Pancreas (tissue), 10 donors: ENCODE measurements around the gene ISLR. TPM values are rescaled to one million over a fixed set of nuclear protein-coding genes. Genes with fewer than 3 reads are reported as not detected.

Experiments used
- ATAC-seq, 4 donors: fragments of 200-7000 bp; cut with Tn5 transposase; one replicate each; pipeline versions ENCODE4 v1.8.0 to v1.9.1; 2020; ENCODE audit warnings: mild to moderate bottlenecking in 4 of 4, moderate library complexity in 4 of 4
- DNase-seq, 6 donors: peaks; one replicate each; pipeline ENCODE4 v3.0.0-alpha.2; 2020
- FAIRE-seq: peaks from 2 replicates; lab custom pipeline; 2012; peaks lifted over from hg19 to GRCh38; lab: Jason Lieb, UNC
- H3K27ac ChIP-seq, 4 donors: fragments of 200-600 bp; sonication (generic); 1 replicate in 3 of 4; 2 replicates in 1 of 4; pipeline versions ENCODE4 v1.5.0 to v1.8.0; 2020
- H3K27me3 ChIP-seq, 4 donors: fragments of 200-600 bp; one replicate each; pipeline ENCODE4 v1.8.0; 2021
- H3K36me3 ChIP-seq, 3 donors: fragments of 200-600 bp; sonication (generic) in 1 of 3; one replicate each; pipeline versions ENCODE4 v1.5.0 to v1.8.0; 2020 to 2021
- H3K4me1 ChIP-seq, 3 donors: fragments of 200-600 bp; one replicate each; pipeline ENCODE4 v1.8.0; 2021
- H3K4me3 ChIP-seq, 4 donors: fragments of 200-600 bp; sonication (generic) in 2 of 4; one replicate each; pipeline versions ENCODE4 v1.5.0 to v1.8.0; 2020 to 2021
- H3K9me3 ChIP-seq, 4 donors: fragments of 200-600 bp; one replicate each; pipeline ENCODE4 v1.8.0; 2021
- CTCF ChIP-seq, 4 donors: fragments of 200-600 bp; sonication (generic) in 3 of 4; IDR thresholded peaks; one replicate each; pipeline versions ENCODE4 v1.5.0 to v1.8.0; 2021; ENCODE audit warnings: antibody characterized with exemption in 4 of 4
- WGBS, 2 donors: extraction: QIAGEN DNeasy Blood & Tissue Kit; methylation state at CpG; one replicate each; pipeline ENCODE4 v1.1.7; 2013; 5-methylcytosine and 5-hydroxymethylcytosine counted together
- intact Hi-C, 3 donors: fragments of 100-400 bp; cut with DNase I; formaldehyde crosslinking; loops; one replicate each; pipeline versions ENCODE4 v1.11.1 to v1.14.2; 2022
- polyA plus RNA-seq, 2 donors: library from polyadenylated mRNA; stranded (reverse); fragments of 200-250 nt; gene quantifications; one replicate each; pipeline ENCODE4 v1.2.3, GENCODE V29; 2013
- total RNA-seq, 6 donors: library from RNA; stranded (reverse); fragmentation: NEBNext Ultra II Directional in 4 of 6; extraction: Animal tissue kit (Norgen Biotek cat#: 25700) in 4 of 6; gene quantifications; one replicate each; pipeline versions ENCODE4 v1.2.1 to v1.2.4, GENCODE V29; 2021 to 2023
- donor health status: healthy with polysubstance abuse.
- donor health status: DM: no; HTN: no; CAD: no; lungs with moderate emphysema.
- donor health status: DM: no; HTN: no; CAD: no.
- donor health status: control.
- donor health status: control.
- donor health status: Bipolar disorder and iron deficiency.
- donor health status: DM: yes; HTN: yes; CAD: no.
- donor health status: DM: no; HTN: no; CAD: no.
- donor health status: DM: no; HTN: no; CAD: no.
- donor health status: DM: yes; HTN: yes; CAD: no.

The ISLR gene
- total and polyA plus RNA-seq, 8 donors, result 1.5 to 29.4 (median 3.3) TPM

- intact Hi-C loops, result no loop called here
- DNase-seq, result peak in 1 of 6 donors; percentile 37
- H3K36me3 ChIP-seq, result no peaks in the 10 kb centered on the region
- WGBS, 2 donors, result 38 to 46% methylated on average over 11 of the region's 11 CpGs
- TF ChIP-seq CTCF (IDR thresholded peaks at IDR 0.05), result no peak
- peak in 2 of 4 donors; percentile 19 to 24 for ATAC-seq
- no peaks in the 10 kb centered on the region for H3K27me3 ChIP-seq
- no peaks in the 10 kb centered on the region for H3K4me1 ChIP-seq
- H3K9me3 ChIP-seq, result no peaks in the 10 kb centered on the region
- no peak overlapping the region for H3K4me3 ChIP-seq
- no peak overlapping the region for H3K27ac ChIP-seq
- FAIRE-seq, result no peak
These were observed 35.5 kb downstream of the ISLR start for GRCh38 chr15:74208901-74209559.

- no peak for FAIRE-seq
- H3K27ac ChIP-seq, result no peak overlapping the region
- ATAC-seq, result peak in 3 of 4 donors; percentile 7 to 20 (median 18)
These were observed 36.0 kb downstream of the ISLR start for GRCh38 chr15:74209560-74209958.

GRCh38 chr15:74209997-74210671 is 36.6 kb downstream of the ISLR start:
- 11 to 12% methylated on average over 4 of the region's 4 CpGs for WGBS, 2 donors
- FAIRE-seq (no peak), ATAC-seq (peak; percentile 65 to 84 (median 75)), DNase-seq (peak in 1 of 6 donors; percentile 21)
- H3K9me3 ChIP-seq, result no peaks in the 10 kb centered on the region
- no peak for TF ChIP-seq CTCF (IDR thresholded peaks at IDR 0.05)
- H3K27ac ChIP-seq, result no peak overlapping the region
- intact Hi-C loops, result no loop called here
- no peak overlapping the region for H3K4me3 ChIP-seq
- no peaks in the 10 kb centered on the region for H3K4me1 ChIP-seq
- no peaks in the 10 kb centered on the region for H3K36me3 ChIP-seq
- H3K27me3 ChIP-seq, result no peaks in the 10 kb centered on the region

More at GRCh38 chr15:74209560-74209958, 36.0 kb downstream of the ISLR start:
- intact Hi-C loops, result no loop called here
- Histone ChIP-seq H3K27me3 (no peaks in the 10 kb centered on the region), H3K9me3 (no peaks in the 10 kb centered on the region), H3K36me3 (no peaks in the 10 kb centered on the region), H3K4me1 (no peaks in the 10 kb centered on the region), H3K4me3 (no peak overlapping the region)
- 65 to 67% methylated on average over 5 of the region's 5 CpGs for WGBS, 2 donors
- TF ChIP-seq CTCF (IDR thresholded peaks at IDR 0.05), result no peak
- DNase-seq, result peak in 1 of 6 donors; percentile 19

- Histone ChIP-seq H3K9me3 (no peaks in the 10 kb centered on the region), H3K4me3 (no peak overlapping the region), H3K27me3 (no peaks in the 10 kb centered on the region), H3K27ac (no peak overlapping the region), H3K4me1 (no peaks in the 10 kb centered on the region), H3K36me3 (no peaks in the 10 kb centered on the region)
- FAIRE-seq, result no peak
- no peak for TF ChIP-seq CTCF (IDR thresholded peaks at IDR 0.05)
- no peak for ATAC-seq
- intact Hi-C loops, result no loop called here
- DNase-seq, result no peak
These were observed 37.2 kb downstream of the ISLR start for GRCh38 chr15:74210729-74211128.

GRCh38 chr15:74211656-74212055 is 38.1 kb downstream of the ISLR start:
- no peaks in the 10 kb centered on the region for H3K9me3 ChIP-seq
- FAIRE-seq, result no peak
- DNase-seq, result no peak
- no peaks in the 10 kb centered on the region for H3K27me3 ChIP-seq
- no peak for TF ChIP-seq CTCF (IDR thresholded peaks at IDR 0.05)
- WGBS, 2 donors, result 96 to 100% methylated on average over 1 of the region's 1 CpG
- no peak overlapping the region for H3K27ac ChIP-seq
- H3K4me1 ChIP-seq, result no peaks in the 10 kb centered on the region
- H3K4me3 ChIP-seq, result no peak overlapping the region
- no peak for ATAC-seq
- intact Hi-C loops, result no loop called here
- no peaks in the 10 kb centered on the region for H3K36me3 ChIP-seq
